Measurements from ENCODE around the gene ITPA. TPM values are rescaled to one million over a fixed set of nuclear protein-coding genes. Genes with fewer than 3 reads are reported as not detected.

ITPA gene
- total RNA-seq, 4 donors from 2014 or later: 39.4 to 62.4 (median 50.5) TPM

DNA sequence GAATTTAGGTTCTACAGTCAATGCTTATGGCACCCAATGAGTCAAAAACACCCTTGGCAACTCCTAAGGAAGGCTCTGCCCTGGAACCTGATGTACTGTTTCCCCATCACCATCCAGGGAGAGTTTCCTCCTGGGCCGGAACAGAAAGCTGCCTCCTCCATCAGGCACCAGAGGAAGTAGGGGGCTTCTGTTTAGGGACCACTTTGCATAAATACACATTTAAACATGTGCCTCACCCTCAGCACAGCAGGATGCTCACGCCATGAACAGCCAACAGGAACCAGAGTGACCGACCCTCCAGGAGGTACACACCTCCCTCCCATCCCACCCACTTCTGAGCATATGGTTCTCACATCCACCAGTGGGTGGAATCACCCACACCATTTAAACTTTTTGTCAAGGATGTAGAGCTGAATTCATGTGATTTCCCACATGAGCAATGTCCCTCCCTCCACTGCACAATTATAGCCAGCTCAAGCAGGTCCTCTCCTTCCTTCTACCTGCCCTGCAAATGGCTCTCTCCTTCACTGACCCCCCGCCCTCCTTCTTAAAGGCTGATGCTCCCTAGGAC is 19.7 kb upstream of the ITPA start:
- H3K4me3 ChIP-seq: no peak overlapping the region
- no peak overlapping the region for H3K27ac ChIP-seq
- H3K27me3 ChIP-seq: no peaks in the 10 kb centered on the region
- H3K4me1 ChIP-seq: no peaks in the 10 kb centered on the region
- TF ChIP-seq POLR2A (IDR thresholded peaks at IDR 0.05) (no peak), EP300 (IDR thresholded peaks at IDR 0.05) (no peak)
- DNase-seq (ENCODE audit: low spot score in 2 of 2): no peak
- H3K9me3 ChIP-seq: no peaks in the 10 kb centered on the region
- 81 to 84% methylated on average over 4 of the region's 4 CpGs for WGBS, 2 donors
- peaks cover 0 to 69% (median 20%) of the 10 kb centered on the region in 3 donors for H3K36me3 ChIP-seq

GRCh38 chr20:3190681-3191111 is 18.6 kb upstream of the ITPA start:
- no peaks in the 10 kb centered on the region for H3K4me1 ChIP-seq
- DNase-seq (ENCODE audit: low spot score in 2 of 2): no peak
- peaks cover 4 to 79% (median 25%) of the 10 kb centered on the region in 3 donors for H3K36me3 ChIP-seq
- H3K27ac ChIP-seq: no peak overlapping the region
- no peaks in the 10 kb centered on the region for H3K9me3 ChIP-seq
- TF ChIP-seq EP300 (IDR thresholded peaks at IDR 0.05): no peak
- TF ChIP-seq, protein P1, sequence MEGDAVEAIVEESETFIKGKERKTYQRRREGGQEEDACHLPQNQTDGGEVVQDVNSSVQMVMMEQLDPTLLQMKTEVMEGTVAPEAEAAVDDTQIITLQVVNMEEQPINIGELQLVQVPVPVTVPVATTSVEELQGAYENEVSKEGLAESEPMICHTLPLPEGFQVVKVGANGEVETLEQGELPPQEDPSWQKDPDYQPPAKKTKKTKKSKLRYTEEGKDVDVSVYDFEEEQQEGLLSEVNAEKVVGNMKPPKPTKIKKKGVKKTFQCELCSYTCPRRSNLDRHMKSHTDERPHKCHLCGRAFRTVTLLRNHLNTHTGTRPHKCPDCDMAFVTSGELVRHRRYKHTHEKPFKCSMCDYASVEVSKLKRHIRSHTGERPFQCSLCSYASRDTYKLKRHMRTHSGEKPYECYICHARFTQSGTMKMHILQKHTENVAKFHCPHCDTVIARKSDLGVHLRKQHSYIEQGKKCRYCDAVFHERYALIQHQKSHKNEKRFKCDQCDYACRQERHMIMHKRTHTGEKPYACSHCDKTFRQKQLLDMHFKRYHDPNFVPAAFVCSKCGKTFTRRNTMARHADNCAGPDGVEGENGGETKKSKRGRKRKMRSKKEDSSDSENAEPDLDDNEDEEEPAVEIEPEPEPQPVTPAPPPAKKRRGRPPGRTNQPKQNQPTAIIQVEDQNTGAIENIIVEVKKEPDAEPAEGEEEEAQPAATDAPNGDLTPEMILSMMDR (IDR thresholded peaks at IDR 0.05): no peak
- TF ChIP-seq POLR2A (IDR thresholded peaks at IDR 0.05): no peak
- WGBS, 2 donors: 85 to 86% methylated on average over 14 of the region's 14 CpGs
- H3K4me3 ChIP-seq: no peak overlapping the region
- no peaks in the 10 kb centered on the region for H3K27me3 ChIP-seq

GRCh38 chr20:3192226-3193015 is 16.9 kb upstream of the ITPA start:
- no peaks in the 10 kb centered on the region for H3K9me3 ChIP-seq
- H3K27me3 ChIP-seq: no peaks in the 10 kb centered on the region
- H3K36me3 ChIP-seq: peaks cover 4 to 95% (median 25%) of the 10 kb centered on the region in 3 donors
- no peak for DNase-seq (ENCODE audit: low spot score in 2 of 2)
- H3K27ac ChIP-seq: no peak overlapping the region
- WGBS, 2 donors: 92 to 94% methylated on average over 18 of the region's 18 CpGs
- H3K4me3 ChIP-seq: no peak overlapping the region
- H3K4me1 ChIP-seq: no peaks in the 10 kb centered on the region
- TF ChIP-seq EP300 (IDR thresholded peaks at IDR 0.05) (no peak), POLR2A (IDR thresholded peaks at IDR 0.05) (no peak)
- TF ChIP-seq, protein P1 (IDR thresholded peaks at IDR 0.05): no peak

DNA sequence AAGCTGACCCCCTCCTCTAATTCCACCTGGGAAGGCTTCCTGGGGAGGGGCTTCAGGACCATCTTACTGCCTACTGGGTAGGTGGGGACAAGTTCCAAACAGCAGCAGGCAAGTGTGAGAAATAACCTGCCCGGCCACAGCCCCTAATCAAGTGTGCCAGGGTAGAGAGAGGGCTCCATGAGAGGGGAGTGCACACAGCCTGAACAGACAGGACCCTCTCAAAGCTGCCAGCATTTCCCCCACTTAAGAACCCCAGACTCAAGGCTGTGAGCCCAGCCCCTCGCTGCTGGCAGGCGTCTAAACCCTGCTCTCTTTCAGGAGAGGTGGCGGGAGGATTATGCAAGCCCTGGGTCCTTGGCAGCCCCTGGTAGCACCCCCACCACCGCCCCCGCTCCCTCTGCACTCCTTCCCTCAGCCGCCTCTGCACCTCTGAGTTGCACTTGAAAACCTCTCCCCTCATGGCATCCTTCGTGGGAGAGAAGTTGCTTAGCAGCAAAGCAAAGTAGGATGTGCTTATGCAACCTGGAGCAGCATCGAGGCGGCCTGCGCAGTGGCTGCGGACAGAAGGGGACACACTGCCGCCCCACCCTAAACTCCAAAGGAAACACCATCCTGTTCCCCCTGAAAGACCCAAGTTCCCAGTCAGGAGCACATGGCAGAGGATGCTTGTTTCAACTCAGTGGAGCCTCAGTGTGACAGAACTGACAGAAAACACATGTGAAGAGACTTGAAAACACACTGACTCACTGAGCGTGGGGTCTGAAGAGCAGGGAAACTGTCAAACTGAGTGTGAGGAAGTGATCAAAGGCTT is 15.3 kb upstream of the ITPA start:
- H3K27ac ChIP-seq: no peak overlapping the region
- no peak for DNase-seq (ENCODE audit: low spot score in 2 of 2)
- H3K27me3 ChIP-seq: no peaks in the 10 kb centered on the region
- no peaks in the 10 kb centered on the region for H3K9me3 ChIP-seq
- H3K4me3 ChIP-seq: no peak overlapping the region
- no peak for TF ChIP-seq EP300 (IDR thresholded peaks at IDR 0.05)
- TF ChIP-seq, protein P1 (IDR thresholded peaks at IDR 0.05): no peak
- no peak for TF ChIP-seq POLR2A (IDR thresholded peaks at IDR 0.05)
- peaks cover 4 to 97% (median 25%) of the 10 kb centered on the region in 3 donors for H3K36me3 ChIP-seq
- WGBS, 2 donors: 91 to 93% methylated on average over 14 of the region's 14 CpGs
- H3K4me1 ChIP-seq: no peaks in the 10 kb centered on the region

DNA sequence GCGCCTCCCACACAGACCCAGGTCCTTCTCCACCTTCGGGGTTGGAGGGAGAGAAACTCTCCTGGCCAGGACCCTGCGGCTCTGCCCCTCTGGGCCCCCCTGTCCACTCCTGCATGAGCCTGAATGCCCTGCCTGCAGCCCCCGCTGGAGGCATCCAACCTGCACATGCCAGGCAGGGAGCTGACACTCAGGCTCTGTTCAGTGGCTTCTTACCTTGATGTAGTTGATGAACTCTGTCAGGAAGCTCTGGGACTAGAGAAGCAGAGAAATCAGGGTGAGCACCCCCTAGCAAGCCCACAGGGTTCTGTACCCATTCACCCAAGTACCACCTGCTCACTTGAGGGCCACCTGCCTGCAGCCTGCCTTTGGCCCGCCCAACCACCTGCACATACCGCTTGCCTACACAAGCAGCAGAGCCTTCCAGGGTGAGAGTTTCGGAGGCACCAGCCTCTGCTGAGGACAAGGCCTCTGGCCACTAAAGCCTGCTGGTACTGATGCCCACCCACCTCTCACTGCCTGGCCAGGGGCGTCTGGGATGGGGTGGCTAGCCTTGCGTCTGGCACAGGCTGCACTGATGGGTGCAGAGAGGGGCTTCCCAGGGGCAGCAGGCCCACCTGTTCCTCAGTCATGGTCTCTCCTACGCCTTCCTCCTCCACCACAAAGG is 14.5 kb upstream of the ITPA start:
- TF ChIP-seq POLR2A (IDR thresholded peaks at IDR 0.05) (no peak), EP300 (IDR thresholded peaks at IDR 0.05) (no peak)
- TF ChIP-seq, protein P1 (IDR thresholded peaks at IDR 0.05): no peak
- H3K4me3 ChIP-seq: no peak overlapping the region
- no peaks in the 10 kb centered on the region for H3K4me1 ChIP-seq
- no peaks in the 10 kb centered on the region for H3K27me3 ChIP-seq
- H3K27ac ChIP-seq: no peak overlapping the region
- 91 to 97% methylated on average over 9 to 10 of the region's 10 CpGs for WGBS, 2 donors
- H3K36me3 ChIP-seq: peaks cover 4 to 97% (median 29%) of the 10 kb centered on the region in 3 donors
- H3K9me3 ChIP-seq: no peaks in the 10 kb centered on the region
- DNase-seq (ENCODE audit: low spot score in 2 of 2): no peak
